Measurements from ENCODE around the gene SDCCAG8.

The SDCCAG8 gene

DNA sequence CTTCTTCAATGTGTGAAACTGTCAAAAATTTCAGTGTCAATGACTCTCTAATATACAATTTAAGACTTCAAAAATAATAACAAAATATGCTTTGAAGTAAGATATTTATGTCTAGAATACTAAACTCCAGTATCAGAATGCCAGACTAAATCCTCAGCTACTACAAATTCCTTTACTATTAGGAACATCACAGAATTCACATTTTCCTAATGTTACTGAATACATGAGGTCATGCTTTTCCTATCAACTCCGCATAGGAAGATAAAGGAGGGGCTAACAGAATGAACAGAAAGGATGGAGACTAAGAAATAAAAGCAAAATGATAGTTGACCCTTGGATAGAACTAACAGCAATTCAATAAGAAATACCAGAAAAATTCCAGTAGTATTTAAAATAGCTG, 292.7 kb downstream of the SDCCAG8 start:
- no peak overlapping the region for H3K4me3 ChIP-seq (ENCODE audit: low read depth, low read length)
- TF ChIP-seq CTCF (IDR thresholded peaks at IDR 0.05; ENCODE audit: low read depth, low read length) = no peak

- H3K4me3 ChIP-seq (ENCODE audit: low read depth, low read length) = no peak overlapping the region
- TF ChIP-seq CTCF (IDR thresholded peaks at IDR 0.05; ENCODE audit: low read depth, low read length) = no peak
These were observed 293.3 kb downstream of the SDCCAG8 start for GRCh38 chr1:243549108-243549507.
